CD4-positive, alpha-beta memory T cell (primary cell): ENCODE measurements around the gene KLHL33. TPM values are rescaled to one million over a fixed set of nuclear protein-coding genes. Genes with fewer than 3 reads are reported as not detected.

Source experiments
- CTCF ChIA-PET: fragments of 350-600 bp; sonication (Branson Sonifier 250); formaldehyde crosslinking; loops from one replicate; lab custom pipeline; 2021; ENCODE audit warnings: inconsistent platforms; ENCODE audit not compliant: partially characterized antibody; lab: Charles Lee
- POLR2A ChIA-PET: fragments of 350-600 bp; sonication (Branson Sonifier 250); formaldehyde crosslinking; loops from one replicate; lab custom pipeline; 2021; ENCODE audit not compliant: partially characterized antibody; lab: Charles Lee
- DNase-seq, 5 donors: peaks; one replicate each; pipeline versions ENCODE4 v3.0.0 to v3.0.0-alpha.2; 2020 to 2022; ENCODE audit warnings: mixed read lengths in 1 of 5
- H3K27ac ChIP-seq: one replicate; pipeline ENCODE4 v1.7.0; 2013; ENCODE audit warnings: low read depth, low read length
- H3K27me3 ChIP-seq: 2 replicates; pipeline ENCODE4 v1.7.0; 2013; ENCODE audit warnings: mild to moderate bottlenecking, low read length, moderate library complexity; ENCODE audit not compliant: insufficient read depth
- H3K36me3 ChIP-seq: 2 replicates; pipeline ENCODE4 v1.7.0; 2013; ENCODE audit warnings: mild to moderate bottlenecking, low read length, moderate library complexity; ENCODE audit not compliant: insufficient read depth
- H3K4me1 ChIP-seq: 2 replicates; pipeline ENCODE4 v1.7.0; 2013; ENCODE audit warnings: mild to moderate bottlenecking, low read length, moderate library complexity; ENCODE audit not compliant: insufficient read depth
- H3K4me3 ChIP-seq, 2 donors: one replicate each; pipeline ENCODE4 v1.7.0; 2013; ENCODE audit warnings: low read length in 2 of 2, mild to moderate bottlenecking in 1 of 2
- H3K9me3 ChIP-seq, 2 donors: one replicate each; pipeline ENCODE4 v1.7.0; 2013; ENCODE audit warnings: low read length in 2 of 2, control low read depth in 1 of 2; ENCODE audit not compliant: control insufficient read depth in 1 of 2
- H3K27ac Mint-ChIP-seq, 7 donors: one replicate each; pipeline ENCODE4 v1.8.0; 2020 to 2021; ENCODE audit warnings: mixed read lengths in 7 of 7, mild to moderate bottlenecking in 6 of 7, inconsistent platforms in 3 of 7, moderate library complexity in 3 of 7
- H3K27me3 Mint-ChIP-seq, 2 donors: one replicate each; pipeline ENCODE4 v1.8.0; 2020 to 2021; ENCODE audit warnings: mixed read lengths in 2 of 2
- H3K36me3 Mint-ChIP-seq, 2 donors: one replicate each; pipeline ENCODE4 v1.8.0; 2020 to 2021; ENCODE audit warnings: mixed read lengths in 2 of 2, inconsistent platforms in 1 of 2, mild to moderate bottlenecking in 1 of 2
- H3K4me1 Mint-ChIP-seq, 4 donors: one replicate each; pipeline ENCODE4 v1.8.0; 2020 to 2021; ENCODE audit warnings: mixed read lengths in 4 of 4, mild to moderate bottlenecking in 1 of 4
- H3K4me3 Mint-ChIP-seq, 8 donors: one replicate each; pipeline ENCODE4 v1.8.0; 2020 to 2021; ENCODE audit warnings: mixed read lengths in 8 of 8, mild to moderate bottlenecking in 7 of 8, moderate library complexity in 6 of 8, inconsistent platforms in 3 of 8
- H3K9me3 Mint-ChIP-seq, 8 donors: one replicate each; pipeline ENCODE4 v1.8.0; 2020 to 2021; ENCODE audit warnings: mixed read lengths in 8 of 8, mild to moderate bottlenecking in 5 of 8, inconsistent platforms in 3 of 8, moderate library complexity in 1 of 8
- intact Hi-C: fragments of 100-400 bp; cut with micrococcal nuclease; formaldehyde crosslinking; loops from one replicate; pipeline ENCODE4 v1.15.1; 2023
- polyA plus RNA-seq, 2 donors: library from polyadenylated mRNA; unstranded; fragments of 300-500 nt; fragmentation: Illumina TruSeq; gene quantifications; one replicate each; pipeline ENCODE4 v1.2.3, GENCODE V29; 2021
- total RNA-seq, 2 experiments: library from RNA; stranded (reverse); gene quantifications; one replicate each; pipeline ENCODE4 v1.2.3, GENCODE V29; 2021

The KLHL33 gene
- total and polyA plus RNA-seq, 4 experiments from 2014 or later, result 0.14 to 0.15 TPM; not detected in 2

DNA sequence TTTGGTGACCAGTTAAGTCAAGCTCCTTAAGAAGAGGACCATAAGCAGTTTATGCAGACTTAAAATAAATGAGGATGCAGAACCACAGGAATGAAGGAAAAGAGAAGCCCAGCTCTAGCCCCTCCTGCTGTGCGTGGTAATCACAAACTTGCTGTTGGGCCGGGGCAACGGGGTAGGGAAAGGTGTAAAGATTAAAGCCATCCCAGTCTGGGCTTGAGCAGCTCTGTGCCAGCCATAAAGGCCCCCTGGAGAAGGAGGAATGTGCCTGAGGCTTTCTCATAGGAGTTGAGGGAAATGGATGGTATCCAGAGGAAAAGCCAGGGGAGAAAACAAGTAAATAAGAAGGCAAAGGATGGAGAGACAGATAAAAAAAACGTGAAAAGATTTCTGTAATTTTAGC is 47.8 kb downstream of the KLHL33 start:
- CTCF ChIA-PET, result interaction anchor here (1.3 kb wide), 1 partner anchor 29 kb away, joined by 3 read pairs; no protein-coding TSS in a partner anchor
- H3K27ac ChIP-seq, result no peak overlapping the region
- H3K9me3 Mint-ChIP-seq, result peaks cover 0 to 2% (median 0%) of the 10 kb centered on the region in 8 donors
- H3K9me3 ChIP-seq, result no peaks in the 10 kb centered on the region
- H3K36me3 Mint-ChIP-seq, result peaks cover 54 to 86% of the 10 kb centered on the region in 2 donors
- peaks cover 85% of the 10 kb centered on the region for H3K36me3 ChIP-seq
- H3K27me3 ChIP-seq, result no peaks in the 10 kb centered on the region
- POLR2A ChIA-PET, result no interaction called here
- peak overlapping the region in 3 of 7 donors; percentile 42 to 68 (median 57) for H3K27ac Mint-ChIP-seq
- intact Hi-C loops, result no loop called here
- H3K4me1 Mint-ChIP-seq, result no peaks in the 10 kb centered on the region
- no peak overlapping the region for H3K4me3 ChIP-seq
- DNase-seq, result no peak
- no peak overlapping the region for H3K4me3 Mint-ChIP-seq
- no peaks in the 10 kb centered on the region for H3K4me1 ChIP-seq
- H3K27me3 Mint-ChIP-seq, result no peaks in the 10 kb centered on the region

DNA sequence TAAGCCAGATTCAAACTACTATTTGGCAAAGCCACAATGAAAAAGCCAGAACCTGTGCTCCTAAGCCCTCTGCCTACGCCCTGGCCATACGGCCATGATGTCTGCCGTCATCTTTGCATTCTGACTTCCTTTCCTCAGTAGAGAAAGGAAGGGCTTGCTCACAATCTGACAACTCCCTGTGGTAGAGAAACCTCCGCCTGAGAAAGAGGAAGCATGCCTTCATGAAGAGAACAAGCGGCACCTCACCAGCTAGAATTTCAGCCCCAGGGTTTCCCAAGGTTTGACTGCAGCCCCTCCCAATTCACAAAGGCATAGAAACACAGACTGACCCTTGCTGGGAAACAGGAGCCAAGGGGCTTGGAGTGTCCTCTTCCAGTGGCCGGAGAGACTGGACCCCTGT is 48.4 kb downstream of the KLHL33 start:
- no peak for DNase-seq
- Histone ChIP-seq H3K36me3 (peaks cover 90% of the 10 kb centered on the region), H3K27ac (no peak overlapping the region), H3K9me3 (no peaks in the 10 kb centered on the region), H3K4me3 (no peak overlapping the region), H3K27me3 (no peaks in the 10 kb centered on the region), H3K4me1 (no peaks in the 10 kb centered on the region)
- H3K27me3 Mint-ChIP-seq, result no peaks in the 10 kb centered on the region
- intact Hi-C loops, result no loop called here
- no peak overlapping the region for H3K4me3 Mint-ChIP-seq
- peaks cover 54 to 86% of the 10 kb centered on the region in 2 donors for H3K36me3 Mint-ChIP-seq
- ChIA-PET CTCF (interaction anchor here (1.3 kb wide), 1 partner anchor 30 kb away, joined by 3 read pairs; no protein-coding TSS in a partner anchor), POLR2A (no interaction called here)
- peaks cover 0 to 2% (median 0%) of the 10 kb centered on the region in 8 donors for H3K9me3 Mint-ChIP-seq
- no peaks in the 10 kb centered on the region for H3K4me1 Mint-ChIP-seq
- peak overlapping the region in 1 of 7 donors; percentile 68 for H3K27ac Mint-ChIP-seq

DNA sequence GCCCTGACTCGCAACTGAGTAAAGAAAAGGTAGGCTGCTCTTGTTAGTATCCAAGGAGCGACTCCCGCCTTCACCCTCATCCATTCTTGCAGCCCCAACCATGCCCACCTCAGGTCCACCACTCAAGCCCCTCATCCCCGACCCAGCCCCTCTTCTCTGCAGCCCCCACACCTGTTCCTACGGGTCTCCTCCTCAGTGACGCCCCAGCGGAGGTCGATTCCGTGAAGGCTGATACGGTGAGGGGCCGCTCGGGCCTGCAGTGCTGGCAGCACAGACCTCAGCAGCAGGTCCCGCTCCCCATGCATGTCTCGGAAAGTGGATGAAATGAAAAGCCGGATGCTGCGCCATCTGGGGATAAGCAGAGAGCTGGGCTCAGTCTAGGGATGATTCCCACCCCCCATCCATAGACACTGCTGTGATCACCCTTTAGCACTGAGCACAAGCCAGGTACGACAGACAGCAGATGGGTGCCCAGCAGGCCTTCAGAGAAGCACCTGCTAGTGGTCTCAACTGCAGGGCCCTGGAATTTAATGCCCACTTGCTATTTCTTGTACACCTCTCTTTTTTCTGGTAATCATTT is 49.6 kb downstream of the KLHL33 start:
- H3K27ac Mint-ChIP-seq, result no peak overlapping the region
- H3K4me3 Mint-ChIP-seq, result no peak overlapping the region
- H3K27ac ChIP-seq, result no peak overlapping the region
- no peaks in the 10 kb centered on the region for H3K27me3 ChIP-seq
- no peaks in the 10 kb centered on the region for H3K9me3 ChIP-seq
- intact Hi-C loops, result no loop called here
- CTCF ChIA-PET, result no interaction called here
- no peak for DNase-seq
- POLR2A ChIA-PET, result no interaction called here
- H3K4me1 Mint-ChIP-seq, result no peaks in the 10 kb centered on the region
- no peak overlapping the region for H3K4me3 ChIP-seq
- peaks cover 0 to 2% (median 0%) of the 10 kb centered on the region in 8 donors for H3K9me3 Mint-ChIP-seq
- peaks cover 90% of the 10 kb centered on the region for H3K36me3 ChIP-seq
- no peaks in the 10 kb centered on the region for H3K4me1 ChIP-seq
- H3K27me3 Mint-ChIP-seq, result no peaks in the 10 kb centered on the region
- peaks cover 58 to 86% of the 10 kb centered on the region in 2 donors for H3K36me3 Mint-ChIP-seq

DNA sequence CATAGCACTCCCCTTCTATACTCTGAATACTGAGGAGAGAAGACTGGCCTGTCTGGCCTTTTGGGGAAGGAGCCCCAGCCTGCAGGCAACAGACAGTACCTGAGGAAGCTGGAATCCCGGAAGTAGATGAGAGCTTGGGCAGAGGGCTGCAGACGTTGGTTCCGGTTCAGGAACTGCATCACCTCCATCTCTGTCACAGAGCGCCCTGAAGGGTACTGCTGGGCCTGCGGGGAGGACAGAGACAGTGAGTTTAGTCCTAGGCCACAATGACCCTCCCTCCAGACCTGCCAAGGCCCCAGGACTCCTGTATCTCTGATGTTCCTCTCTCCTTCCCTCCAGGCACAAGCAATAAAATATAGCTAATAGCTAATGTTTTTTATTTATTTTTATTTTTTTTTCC is 51.1 kb downstream of the KLHL33 start:
- intact Hi-C loops, result no loop called here
- no peak for DNase-seq
- Histone ChIP-seq H3K4me3 (no peak overlapping the region), H3K27ac (no peak overlapping the region), H3K9me3 (no peaks in the 10 kb centered on the region), H3K27me3 (no peaks in the 10 kb centered on the region), H3K36me3 (peaks cover 91% of the 10 kb centered on the region), H3K4me1 (no peaks in the 10 kb centered on the region)
- Mint-ChIP-seq H3K4me1 (no peaks in the 10 kb centered on the region), H3K27ac (peak overlapping the region in 1 of 7 donors; percentile 43), H3K27me3 (no peaks in the 10 kb centered on the region), H3K4me3 (no peak overlapping the region), H3K36me3 (peaks cover 64 to 90% of the 10 kb centered on the region in 2 donors), H3K9me3 (peaks cover 0 to 2% (median 0%) of the 10 kb centered on the region in 8 donors)
- ChIA-PET POLR2A (no interaction called here), CTCF (interaction anchor here (0.8 to 1.1 kb wide), 2 partner anchors 31 to 33 kb away, joined by 3 read pairs; no protein-coding TSS in a partner anchor)

DNA sequence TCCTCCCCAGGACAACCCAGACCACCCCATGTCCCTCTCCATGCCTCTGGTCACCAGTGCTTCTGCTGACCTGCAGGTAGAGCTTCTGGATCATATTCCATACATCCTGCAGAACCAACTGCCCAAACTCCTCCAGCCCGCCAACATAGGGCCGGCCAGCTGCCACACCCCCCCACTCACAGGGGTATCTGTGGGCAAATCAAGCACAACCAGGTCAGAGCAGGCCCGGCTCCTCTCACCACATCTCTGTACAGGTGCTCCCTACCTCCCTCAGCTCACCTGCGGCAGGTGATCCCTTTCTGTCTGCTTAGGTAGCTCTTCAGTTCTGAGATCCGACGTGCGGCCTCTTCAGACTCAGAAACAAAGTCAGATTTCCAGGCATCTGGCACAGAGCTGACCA is 51.6 kb downstream of the KLHL33 start:
- no peak for DNase-seq
- Histone ChIP-seq H3K27ac (no peak overlapping the region), H3K9me3 (no peaks in the 10 kb centered on the region), H3K36me3 (peaks cover 93% of the 10 kb centered on the region), H3K4me3 (no peak overlapping the region), H3K4me1 (no peaks in the 10 kb centered on the region), H3K27me3 (no peaks in the 10 kb centered on the region)
- ChIA-PET CTCF (interaction anchor here (1.0 kb wide), 1 partner anchor 31 kb away, joined by 3 read pairs; no protein-coding TSS in a partner anchor), POLR2A (no interaction called here)
- Mint-ChIP-seq H3K27me3 (no peaks in the 10 kb centered on the region), H3K36me3 (peaks cover 62 to 90% of the 10 kb centered on the region in 2 donors), H3K27ac (peak overlapping the region in 1 of 7 donors; percentile 24), H3K9me3 (peaks cover 0 to 2% (median 0%) of the 10 kb centered on the region in 8 donors), H3K4me1 (no peaks in the 10 kb centered on the region), H3K4me3 (no peak overlapping the region)
- intact Hi-C loops, result no loop called here

DNA sequence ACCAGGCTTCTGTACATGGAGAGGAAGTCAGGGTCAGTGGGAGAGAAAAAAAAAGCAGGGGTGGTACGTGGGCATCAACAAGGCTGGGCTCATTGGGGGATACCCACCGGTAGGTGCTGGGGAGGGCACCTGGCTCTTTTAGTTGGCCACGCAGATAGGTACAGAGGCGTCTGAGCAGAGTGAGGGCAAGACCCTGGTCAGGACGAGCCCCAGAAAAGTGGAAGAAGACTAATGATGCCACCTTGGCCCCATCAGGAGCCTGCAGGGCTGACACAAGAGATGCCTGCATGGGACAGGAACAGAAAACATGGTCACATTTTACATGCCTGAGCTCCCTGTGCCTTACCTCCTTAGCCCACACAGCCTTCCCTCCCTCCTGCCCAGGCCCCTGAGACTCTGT is 52.3 kb downstream of the KLHL33 start:
- ChIA-PET CTCF (interaction anchor here (1.0 kb wide), 1 partner anchor 32 kb away, joined by 3 read pairs; no protein-coding TSS in a partner anchor), POLR2A (no interaction called here)
- H3K36me3 Mint-ChIP-seq, result peaks cover 61 to 90% of the 10 kb centered on the region in 2 donors
- Histone ChIP-seq H3K27me3 (no peaks in the 10 kb centered on the region), H3K9me3 (no peaks in the 10 kb centered on the region), H3K27ac (no peak overlapping the region), H3K4me1 (no peaks in the 10 kb centered on the region), H3K36me3 (peaks cover 95% of the 10 kb centered on the region), H3K4me3 (no peak overlapping the region)
- no peak overlapping the region for H3K27ac Mint-ChIP-seq
- intact Hi-C loops, result no loop called here
- H3K4me1 Mint-ChIP-seq, result no peaks in the 10 kb centered on the region
- H3K27me3 Mint-ChIP-seq, result no peaks in the 10 kb centered on the region
- H3K4me3 Mint-ChIP-seq, result no peak overlapping the region
- H3K9me3 Mint-ChIP-seq, result peaks cover 0 to 2% (median 0%) of the 10 kb centered on the region in 8 donors
- no peak for DNase-seq

DNA sequence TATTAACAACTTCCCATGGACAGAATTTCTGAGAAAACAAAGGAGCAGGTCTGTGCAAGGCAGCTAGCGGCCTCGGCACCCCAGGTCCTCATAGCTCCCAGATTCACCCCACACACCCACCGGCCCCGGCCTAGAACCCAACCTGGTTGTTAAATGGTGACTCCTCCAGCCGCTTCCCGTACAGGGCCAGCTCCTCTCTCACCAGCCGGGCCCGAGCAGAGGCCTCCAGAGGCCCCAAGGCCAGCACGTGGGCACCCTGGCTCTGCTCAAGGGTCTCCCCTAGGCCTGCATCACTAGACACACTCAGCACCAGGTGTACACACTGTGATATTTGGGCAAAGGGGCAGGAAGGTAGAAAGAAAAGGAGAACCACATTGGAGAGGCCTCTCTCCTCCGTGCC is 52.9 kb downstream of the KLHL33 start:
- intact Hi-C loops, result no loop called here
- H3K4me1 ChIP-seq, result no peaks in the 10 kb centered on the region
- Mint-ChIP-seq H3K4me1 (no peaks in the 10 kb centered on the region), H3K4me3 (no peak overlapping the region), H3K9me3 (peaks cover 0 to 2% (median 0%) of the 10 kb centered on the region in 8 donors), H3K27me3 (no peaks in the 10 kb centered on the region), H3K27ac (peak overlapping the region in 1 of 7 donors; percentile 23), H3K36me3 (peaks cover 55 to 89% of the 10 kb centered on the region in 2 donors)
- DNase-seq, result no peak
- ChIA-PET POLR2A (no interaction called here), CTCF (no interaction called here)
- H3K36me3 ChIP-seq, result peaks cover 95% of the 10 kb centered on the region
- H3K9me3 ChIP-seq, result no peaks in the 10 kb centered on the region
- no peaks in the 10 kb centered on the region for H3K27me3 ChIP-seq
- H3K4me3 ChIP-seq, result no peak overlapping the region
- H3K27ac ChIP-seq, result no peak overlapping the region
